Keratinocyte (primary cell): ENCODE data around the gene H19. TPM values are rescaled to one million over a fixed set of nuclear protein-coding genes. Genes with fewer than 3 reads are reported as not detected.

Source experiments
- DNase-seq: peaks from one replicate; pipeline ENCODE4 v3.0.0-alpha.2; 2011; ENCODE audit warnings: low read depth, missing footprints, low spot score
- FAIRE-seq: peaks from 2 replicates; lab custom pipeline; 2011; peaks lifted over from hg19 to GRCh38; lab: Jason Lieb, UNC
- H2AFZ ChIP-seq: 2 replicates; pipeline ENCODE4 v1.6.0; 2012; ENCODE audit warnings: low read length, control low read depth, inconsistent platforms; ENCODE audit not compliant: control insufficient read depth
- H3K27ac ChIP-seq: 2 replicates; pipeline ENCODE4 v1.5.1; 2011; ENCODE audit warnings: low read length; ENCODE audit not compliant: control insufficient read depth, insufficient read depth
- H3K27me3 ChIP-seq: 3 replicates; pipeline ENCODE4 v1.6.0; 2011; ENCODE audit warnings: low read length; ENCODE audit not compliant: control insufficient read depth, insufficient read depth; ENCODE audit errors: extremely low read depth
- H3K36me3 ChIP-seq, 2 experiments: 2 replicates in 1 of 2; 3 replicates in 1 of 2; pipeline ENCODE4 v1.5.1; 2011; ENCODE audit warnings: low read length in 2 of 2, mild to moderate bottlenecking in 1 of 2; ENCODE audit not compliant: control insufficient read depth in 2 of 2, insufficient read depth in 2 of 2; ENCODE audit errors: extremely low read depth in 1 of 2
- H3K4me1 ChIP-seq: 3 replicates; pipeline ENCODE4 v1.5.1; 2011; ENCODE audit warnings: low read length; ENCODE audit not compliant: control insufficient read depth, insufficient read depth; ENCODE audit errors: extremely low read depth
- H3K4me2 ChIP-seq: 3 replicates; pipeline ENCODE4 v1.6.0; 2011; ENCODE audit warnings: low read depth, low read length; ENCODE audit not compliant: control insufficient read depth, insufficient read depth; ENCODE audit errors: extremely low read depth
- H3K4me3 ChIP-seq, 3 experiments: fragments of 200-600 bp in 1 of 3; sonication (generic) in 1 of 3; 2 replicates in 2 of 3; 3 replicates in 1 of 3; pipeline ENCODE4 v1.5.1; 2011 to 2016; ENCODE audit warnings: low read length in 3 of 3, mild to moderate bottlenecking in 3 of 3, control low read depth in 2 of 3, inconsistent platforms in 1 of 3, low read depth in 1 of 3, mixed read lengths in 1 of 3, mixed run types in 1 of 3, moderate library complexity in 1 of 3; ENCODE audit not compliant: control insufficient read depth in 2 of 3, insufficient read depth in 2 of 3; ENCODE audit errors: extremely low read depth in 1 of 3
- H3K79me2 ChIP-seq: 2 replicates; pipeline ENCODE4 v1.6.0; 2012; ENCODE audit warnings: low read length; ENCODE audit not compliant: control insufficient read depth, insufficient read depth
- H3K9ac ChIP-seq: 3 replicates; pipeline ENCODE4 v1.6.0; 2011; ENCODE audit warnings: low read length; ENCODE audit not compliant: control insufficient read depth, insufficient read depth; ENCODE audit errors: extremely low read depth
- H3K9me1 ChIP-seq: 3 replicates; pipeline ENCODE4 v1.6.0; 2011; ENCODE audit warnings: low read length; ENCODE audit not compliant: control insufficient read depth, insufficient read depth; ENCODE audit errors: extremely low read depth
- H3K9me3 ChIP-seq: 2 replicates; pipeline ENCODE4 v1.5.1; 2012; ENCODE audit warnings: low read depth, low read length; ENCODE audit not compliant: control insufficient read depth
- H4K20me1 ChIP-seq: 3 replicates; pipeline ENCODE4 v1.6.0; 2011; ENCODE audit warnings: low read length; ENCODE audit not compliant: control insufficient read depth, insufficient read depth; ENCODE audit errors: extremely low read depth
- CTCF ChIP-seq, 3 experiments: IDR thresholded peaks in 1 of 3; conservative IDR thresholded peaks in 1 of 3; optimal IDR thresholded peaks in 1 of 3; 2 replicates in 2 of 3; 3 replicates in 1 of 3; pipeline versions ENCODE3 to v1.5.1; 2011; ENCODE audit warnings: low read length in 3 of 3, mild to moderate bottlenecking in 3 of 3, moderate library complexity in 2 of 3, control low read depth in 1 of 3, inconsistent platforms in 1 of 3; ENCODE audit not compliant: insufficient read depth in 2 of 3; ENCODE audit errors: extremely low read depth in 1 of 3
- EZH2 ChIP-seq: IDR thresholded peaks from one replicate; pipeline ENCODE4 v1.6.1; 2012; ENCODE audit warnings: inconsistent platforms, mild to moderate bottlenecking, low read length, moderate library complexity
- dilution Hi-C: fragments of 300-500 bp; cut with MboI; formaldehyde crosslinking; loops from one replicate; pipeline ENCODE4 v1.7.0; 2020; ENCODE audit warnings: low sequenced_read_pairs; ENCODE audit not compliant: extremely low pct_ligation_motif_present
- polyA plus RNA-seq, 5 experiments: library from polyadenylated mRNA; depleted of rRNA in 3 of 5; stranded (reverse) in 3 of 5; stranded (forward) in 1 of 5; unstranded in 1 of 5; fragments of >200 nt; gene quantifications; 1 replicate in 1 of 5; 2 replicates in 3 of 5; 3 replicates in 1 of 5; pipeline versions ENCODE4 v1.2.1 to v1.2.3, GENCODE V29; 2011 to 2012; ENCODE audit warnings: missing spikeins in 2 of 5, low read depth in 1 of 5, low replicate concordance in 1 of 5

Gene H19
- polyA plus RNA-seq, 1 donor (not counting 4 experiments of a cell fraction or from before 2014, with no cell fraction given): 15.6 TPM

GRCh38 chr11:2015025-2015424 is 17.4 kb upstream of the H19 start:
- H3K9me3 ChIP-seq: no peaks in the 10 kb centered on the region
- no peaks in the 10 kb centered on the region for H3K4me1 ChIP-seq
- dilution Hi-C loops: no loop called here
- no peak overlapping the region for H3K9ac ChIP-seq
- H3K27ac ChIP-seq: no peak overlapping the region
- H3K9me1 ChIP-seq: no peaks in the 10 kb centered on the region
- no peak overlapping the region for H3K4me3 ChIP-seq
- no peaks in the 10 kb centered on the region for H4K20me1 ChIP-seq
- no peak for DNase-seq
- H3K79me2 ChIP-seq: no peaks in the 10 kb centered on the region
- H3K36me3 ChIP-seq: no peaks in the 10 kb centered on the region
- H2AFZ ChIP-seq: no peak overlapping the region
- H3K27me3 ChIP-seq: no peaks in the 10 kb centered on the region
- TF ChIP-seq EZH2: no peak
- no peak for TF ChIP-seq CTCF (optimal IDR thresholded peaks at IDR 0.05 in 1 of 3, IDR thresholded peaks at IDR 0.05 in 1 of 3, conservative IDR thresholded peaks at IDR 0.05 in 1 of 3; ENCODE audit: extremely low read depth in 1 of 3, insufficient read depth in 2 of 3, low read length in 3 of 3)
- FAIRE-seq: no peak
- H3K4me2 ChIP-seq: no peak overlapping the region

GRCh38 chr11:2012440-2012839 is 14.8 kb upstream of the H19 start:
- no peaks in the 10 kb centered on the region for H3K9me1 ChIP-seq
- no peak overlapping the region for H3K4me2 ChIP-seq
- FAIRE-seq (no peak), DNase-seq (no peak)
- H2AFZ ChIP-seq: no peak overlapping the region
- H3K79me2 ChIP-seq: no peaks in the 10 kb centered on the region
- H3K9me3 ChIP-seq: no peaks in the 10 kb centered on the region
- H3K4me3 ChIP-seq: no peak overlapping the region
- H3K4me1 ChIP-seq: no peaks in the 10 kb centered on the region
- no peaks in the 10 kb centered on the region for H3K27me3 ChIP-seq
- no peak overlapping the region for H3K9ac ChIP-seq
- TF ChIP-seq CTCF (optimal IDR thresholded peaks at IDR 0.05 in 1 of 3, IDR thresholded peaks at IDR 0.05 in 1 of 3, conservative IDR thresholded peaks at IDR 0.05 in 1 of 3; ENCODE audit: extremely low read depth in 1 of 3, insufficient read depth in 2 of 3, low read length in 3 of 3) (no peak), EZH2 (no peak)
- H4K20me1 ChIP-seq: no peaks in the 10 kb centered on the region
- H3K36me3 ChIP-seq: no peaks in the 10 kb centered on the region
- dilution Hi-C loops: no loop called here
- H3K27ac ChIP-seq: no peak overlapping the region
